ENCODE data around the gene SMAD9. TPM values are rescaled to one million over a fixed set of nuclear protein-coding genes. Genes with fewer than 3 reads are reported as not detected.

The SMAD9 gene
- total and polyA plus RNA-seq, 9 of the 15 experiments (the other 6 are each of a cell fraction or from before 2014, with no cell fraction given) = 0.02 to 0.08 (median 0.03) TPM; not detected in 4

- TF ChIP-seq, protein P1, sequence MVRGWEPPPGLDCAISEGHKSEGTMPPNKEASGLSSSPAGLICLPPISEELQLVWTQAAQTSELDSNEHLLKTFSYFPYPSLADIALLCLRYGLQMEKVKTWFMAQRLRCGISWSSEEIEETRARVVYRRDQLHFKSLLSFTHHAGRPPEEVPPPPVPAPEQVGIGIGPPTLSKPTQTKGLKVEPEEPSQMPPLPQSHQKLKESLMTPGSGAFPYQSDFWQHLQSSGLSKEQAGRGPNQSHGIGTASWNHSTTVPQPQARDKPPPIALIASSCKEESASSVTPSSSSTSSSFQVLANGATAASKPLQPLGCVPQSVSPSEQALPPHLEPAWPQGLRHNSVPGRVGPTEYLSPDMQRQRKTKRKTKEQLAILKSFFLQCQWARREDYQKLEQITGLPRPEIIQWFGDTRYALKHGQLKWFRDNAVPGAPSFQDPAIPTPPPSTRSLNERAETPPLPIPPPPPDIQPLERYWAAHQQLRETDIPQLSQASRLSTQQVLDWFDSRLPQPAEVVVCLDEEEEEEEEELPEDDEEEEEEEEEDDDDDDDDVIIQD (CRISPR knock-in tag; IDR thresholded peaks at IDR 0.05) = no peak
- TF ChIP-seq C11orf30 (IDR thresholded peaks at IDR 0.05; ENCODE audit: low read depth) = no peak
- no peak for TF ChIP-seq KLF16 (IDR thresholded peaks at IDR 0.05)
Measured at GRCh38 chr13:36903925-36904595, 16.0 kb downstream of the SMAD9 start (continued).

DNA sequence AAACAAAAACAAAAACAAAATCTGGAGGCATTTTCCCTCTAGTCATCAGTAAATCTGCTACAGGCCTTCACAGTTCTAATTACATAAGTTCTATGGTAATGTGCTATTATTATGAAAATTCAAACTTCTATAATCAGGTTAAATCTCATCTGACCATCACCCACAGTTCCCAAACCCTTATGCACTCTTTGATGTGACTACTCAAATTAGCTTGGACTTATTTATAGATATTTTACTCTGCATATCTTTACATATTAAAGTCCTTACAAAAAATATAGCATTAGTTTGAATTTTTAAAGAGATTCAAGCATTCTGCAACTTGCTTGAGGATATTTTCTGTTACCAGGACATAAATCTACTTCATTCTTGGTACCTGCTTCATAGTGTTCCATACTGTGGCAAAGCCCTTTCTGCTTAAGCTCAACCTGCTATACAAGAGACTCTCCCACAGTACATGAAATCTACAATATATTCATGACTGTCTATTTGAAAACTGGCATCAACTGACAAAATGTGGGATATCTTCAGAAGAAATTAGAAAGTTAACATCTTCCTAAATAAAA lies 22.9 kb downstream of the SMAD9 start:
- H3K27me3 ChIP-seq (ENCODE audit: control insufficient read depth in 2 of 2, insufficient read depth in 2 of 2, low read length in 2 of 2) = no peaks in the 10 kb centered on the region
- H3K4me2 ChIP-seq (ENCODE audit: insufficient read depth, low read length) = no peak overlapping the region
- no peak overlapping the region for H3K27ac ChIP-seq (ENCODE audit: extremely low read depth, low read depth, low read length)
- ChIA-PET CTCF (ENCODE audit: low intra/inter-chr PET ratio) (no interaction called here), POLR2A (no interaction called here)
- H3K79me2 ChIP-seq (ENCODE audit: control insufficient read depth, insufficient read depth, low read length) = no peaks in the 10 kb centered on the region
- no peak for DNase-seq (ENCODE audit: extremely low read depth in 1 of 4, low spot score in 3 of 4)
- FAIRE-seq = no peak
- H3K36me3 ChIP-seq (ENCODE audit: control insufficient read depth, insufficient read depth, low read length) = no peaks in the 10 kb centered on the region
- no peaks in the 10 kb centered on the region for H4K20me1 ChIP-seq (replicated peaks; ENCODE audit: control insufficient read depth, insufficient read depth, low read length)
- BruUV-seq (replicated peaks) = no TSS peak
- H3K9ac ChIP-seq (ENCODE audit: insufficient read depth in 1 of 2, low read depth in 2 of 2, low read length in 2 of 2) = no peak overlapping the region
- H2AFZ ChIP-seq (ENCODE audit: low read depth, low read length) = no peak overlapping the region
- in situ Hi-C loops (cut with MboI) (no loop called here), intact Hi-C loops (cut with micrococcal nuclease) (no loop called here)
- ATAC-seq = no peak
- H3K9me1 ChIP-seq (ENCODE audit: control insufficient read depth, insufficient read depth, low read length) = no peaks in the 10 kb centered on the region
- H3K4me3 ChIP-seq = no peak overlapping the region
- H3K9me3 ChIP-seq (replicated peaks; ENCODE audit: control insufficient read depth, insufficient read depth, low read depth, low read length) = no peaks in the 10 kb centered on the region
- TF ChIP-seq PHF20 (IDR thresholded peaks at IDR 0.05; ENCODE audit: partially characterized antibody) (no peak), THAP12 (CRISPR knock-in tag; IDR thresholded peaks at IDR 0.05) (no peak), ZNF165 (CRISPR knock-in tag; IDR thresholded peaks at IDR 0.05; ENCODE audit: borderline replicate concordance) (no peak)
- H3K4me1 ChIP-seq (replicated peaks in 1 of 2; ENCODE audit: control insufficient read depth in 2 of 2, insufficient read depth in 2 of 2, low read length in 2 of 2) = no peaks in the 10 kb centered on the region

All from K562 (cell line).